Measurements from ENCODE around the gene APLP2.
"Not testable (repeated sequence)": the region's sequence is repeated elsewhere in the genome, so short reads cannot be mapped to it uniquely, and the experiment has no call there.

The APLP2 gene

GRCh38 chr11:130069659-130070108, at the start of gene APLP2:
APLP2 (plus strand) TSS chr11:130069894; CDS start chr11:130069978, 84 bp downstream.
- DNase-seq: peak; percentile 96

- DNase-seq: no peak
Observed at GRCh38 chr11:130020323-130020722, 49.4 kb upstream of the APLP2 start.

GRCh38 chr11:130021606-130022005, 48.1 kb upstream of the APLP2 start:
- not testable (repeated sequence) for DNase-seq

- no peak for DNase-seq
Observed at GRCh38 chr11:130022799-130023198, 46.9 kb upstream of the APLP2 start.

DNA sequence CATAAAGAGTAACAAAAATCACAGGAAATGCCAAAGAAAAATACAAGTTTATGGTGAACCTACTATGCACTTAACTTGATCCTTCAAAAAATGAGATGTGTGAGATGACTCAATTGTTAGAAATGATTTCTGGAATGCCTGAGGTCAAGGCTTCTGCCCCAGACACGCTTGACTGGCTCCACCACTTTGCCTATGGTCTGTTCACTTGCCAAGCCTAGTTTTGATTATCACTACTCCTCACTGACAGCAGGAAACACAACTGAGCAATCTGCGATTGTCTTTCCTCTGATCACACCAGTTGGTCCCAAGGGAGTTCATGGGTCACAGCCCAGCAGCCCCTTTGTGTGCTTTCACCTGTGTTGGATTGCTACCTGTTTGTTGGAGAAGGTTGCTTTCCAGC, 46.5 kb upstream of the APLP2 start:
- no peak for DNase-seq

DNA sequence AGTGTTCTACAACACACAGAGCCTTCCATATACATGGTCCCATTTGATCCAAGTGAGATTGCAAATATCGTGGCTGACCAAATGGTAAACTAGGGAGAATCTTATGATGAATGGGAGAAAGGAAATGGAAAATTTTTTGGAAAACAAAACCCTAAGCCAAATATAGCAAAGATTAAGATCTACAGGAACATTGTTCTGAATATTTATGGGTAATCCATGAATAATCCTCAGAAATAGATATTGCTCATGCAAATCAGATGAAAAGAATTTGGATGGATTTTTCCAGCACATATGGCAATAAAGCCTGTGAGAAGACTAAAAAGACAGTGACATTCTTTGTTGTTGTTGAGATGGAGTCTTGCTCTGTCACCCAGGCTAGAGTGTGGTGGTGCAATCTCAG, 45.3 kb upstream of the APLP2 start:
- DNase-seq: no peak

DNA sequence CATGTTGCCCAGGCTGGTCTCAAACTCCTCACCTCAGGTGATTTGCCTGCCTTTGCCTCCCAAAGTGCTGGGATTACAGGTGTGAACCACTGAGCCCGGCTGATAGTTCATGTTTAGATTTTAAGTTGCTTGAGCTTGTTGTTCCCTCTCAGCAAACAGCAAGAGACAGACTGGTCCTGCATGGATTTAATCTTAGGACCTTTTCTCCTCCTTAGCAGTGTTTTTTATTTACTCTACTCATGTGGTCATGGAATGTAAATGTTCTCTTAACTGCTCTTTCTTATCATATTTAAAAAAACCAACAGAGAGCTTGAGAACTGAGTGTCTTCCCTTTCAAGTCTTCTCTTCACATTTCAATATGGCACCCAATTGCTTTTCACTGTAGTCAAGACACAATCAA, 44.3 kb upstream of the APLP2 start:
- DNase-seq: no peak

DNA sequence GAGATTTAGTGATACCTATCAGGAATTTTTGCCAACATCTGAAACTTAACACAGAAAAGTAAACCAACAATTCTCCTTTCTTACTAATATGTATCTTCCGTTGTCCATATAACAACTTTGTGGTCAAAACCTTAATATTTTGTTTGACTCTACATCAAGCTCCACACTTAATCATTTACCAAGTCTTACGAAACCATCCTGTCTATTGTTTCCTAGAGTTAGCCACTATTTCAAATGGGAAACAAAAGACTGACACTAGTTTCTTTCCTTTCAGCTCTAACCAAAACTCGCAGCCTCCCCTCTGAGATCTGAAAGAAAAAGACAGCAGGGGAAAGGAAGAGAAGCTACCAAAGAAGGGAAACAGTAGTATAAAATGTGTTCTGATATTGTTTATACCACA, 40.6 kb upstream of the APLP2 start:
- DNase-seq: no peak

DNA sequence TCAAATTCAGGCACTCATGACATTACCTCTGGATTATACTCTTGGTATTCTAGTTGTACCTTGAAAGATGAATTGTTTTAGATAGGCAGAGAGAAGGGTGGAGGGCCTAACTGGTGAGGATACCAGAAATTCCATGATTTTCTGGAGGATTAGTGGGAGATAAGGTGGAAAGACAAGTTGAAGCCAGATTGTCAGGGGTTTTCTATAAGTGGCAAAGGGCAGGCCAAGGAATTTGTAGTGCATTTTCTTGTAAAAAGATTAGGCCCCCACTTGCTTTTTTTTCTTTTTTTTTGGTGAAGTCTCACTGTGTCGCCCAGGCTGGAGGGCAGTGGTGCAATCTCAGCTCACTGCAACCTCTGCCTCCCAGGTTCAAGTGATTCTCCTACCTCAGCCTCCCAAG, 38.6 kb upstream of the APLP2 start:
- no peak for DNase-seq

- no peak for DNase-seq
Observed at GRCh38 chr11:130031945-130032344, 37.7 kb upstream of the APLP2 start.

DNA sequence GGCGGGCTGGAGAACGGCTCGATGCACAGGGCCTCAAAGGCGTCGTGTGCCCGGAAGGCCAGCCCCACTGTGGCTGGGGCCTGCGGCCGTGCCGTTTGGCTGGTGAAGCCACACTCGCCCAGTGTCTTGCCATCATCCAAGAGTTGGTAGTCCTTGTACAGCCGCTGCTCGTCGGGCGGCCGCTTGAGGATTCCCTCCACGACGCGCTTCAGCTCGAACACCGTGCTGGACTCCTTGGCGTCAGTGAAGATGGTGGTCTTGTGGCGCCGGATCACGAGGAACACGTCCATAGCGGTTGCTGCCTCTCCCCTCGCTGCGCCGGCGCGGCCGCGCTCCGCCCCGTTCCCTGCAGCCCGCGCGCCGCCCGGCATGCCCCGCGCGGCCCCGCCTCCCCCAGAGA, 36.8 kb upstream of the APLP2 start:
- no peak for DNase-seq

DNA sequence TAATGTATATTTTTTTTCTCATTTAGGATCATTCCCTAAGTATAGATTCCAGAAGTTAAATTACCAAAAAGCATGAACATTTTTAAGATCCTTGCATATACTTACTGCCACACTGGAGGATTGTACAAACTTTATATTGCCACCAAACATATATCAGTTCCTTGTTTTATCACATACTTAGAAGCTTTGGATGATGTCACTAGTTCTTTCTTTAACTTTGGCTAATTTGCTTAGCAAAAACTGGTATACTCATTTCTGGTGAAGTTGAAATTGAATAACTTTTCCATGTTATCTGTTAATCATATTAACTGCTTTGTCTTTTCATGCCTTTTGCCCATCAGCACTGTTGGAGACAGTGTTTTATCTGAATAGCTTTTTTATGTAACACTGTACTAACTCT, 35.5 kb upstream of the APLP2 start:
- DNase-seq: no peak

DNA sequence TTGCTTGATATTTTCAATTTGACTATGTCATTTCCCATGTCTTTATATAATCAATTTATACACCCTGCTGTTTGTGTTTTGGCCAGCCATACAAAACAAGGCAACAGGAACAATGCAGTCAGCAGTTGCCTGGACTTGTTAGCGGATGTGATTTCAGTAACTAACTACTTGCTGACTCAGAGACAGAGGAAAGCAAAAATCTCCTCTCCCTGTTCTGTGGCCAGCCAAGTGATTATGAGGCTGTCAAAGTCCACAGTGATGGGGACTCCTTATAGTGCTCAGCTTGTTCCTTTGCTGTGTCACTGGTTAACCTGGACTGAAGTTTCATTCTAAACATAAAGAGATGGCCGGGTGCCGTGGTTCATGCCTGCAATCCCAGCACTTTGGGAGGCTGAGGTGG, 32.6 kb upstream of the APLP2 start:
- no peak for DNase-seq

DNA sequence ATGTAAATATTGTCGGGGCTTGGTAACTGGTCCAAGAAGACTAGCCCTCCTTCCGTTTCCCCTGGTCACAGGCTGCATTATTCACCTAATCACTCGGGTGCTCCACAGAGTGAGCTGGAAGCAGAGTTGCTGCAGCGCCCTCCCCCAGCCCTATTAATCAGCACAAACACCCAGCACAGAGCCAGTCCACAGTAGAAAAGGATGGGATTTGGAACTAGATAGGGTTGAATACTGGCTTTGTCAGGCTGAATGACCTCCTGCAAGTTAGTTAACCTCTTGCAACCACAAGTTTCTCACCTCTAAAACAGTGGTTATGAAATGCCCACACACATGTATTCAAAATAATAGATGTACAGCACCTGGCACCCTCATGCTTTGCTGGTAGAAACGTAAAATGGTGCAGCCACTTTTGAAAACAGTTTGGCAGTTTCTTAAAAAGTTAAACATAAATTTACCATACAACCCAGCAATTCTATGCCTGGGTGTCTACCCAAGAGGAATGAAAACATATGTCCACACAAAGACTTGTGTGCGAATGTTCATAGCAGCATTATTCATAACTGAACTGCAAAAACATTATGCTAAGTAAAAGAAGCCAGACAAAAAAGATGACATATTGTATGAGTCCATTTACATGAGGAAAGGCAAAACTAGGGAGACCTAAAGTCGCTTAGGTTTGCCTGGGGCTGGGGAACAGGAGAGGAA, 31.7 kb upstream of the APLP2 start:
- no peak for DNase-seq

DNA sequence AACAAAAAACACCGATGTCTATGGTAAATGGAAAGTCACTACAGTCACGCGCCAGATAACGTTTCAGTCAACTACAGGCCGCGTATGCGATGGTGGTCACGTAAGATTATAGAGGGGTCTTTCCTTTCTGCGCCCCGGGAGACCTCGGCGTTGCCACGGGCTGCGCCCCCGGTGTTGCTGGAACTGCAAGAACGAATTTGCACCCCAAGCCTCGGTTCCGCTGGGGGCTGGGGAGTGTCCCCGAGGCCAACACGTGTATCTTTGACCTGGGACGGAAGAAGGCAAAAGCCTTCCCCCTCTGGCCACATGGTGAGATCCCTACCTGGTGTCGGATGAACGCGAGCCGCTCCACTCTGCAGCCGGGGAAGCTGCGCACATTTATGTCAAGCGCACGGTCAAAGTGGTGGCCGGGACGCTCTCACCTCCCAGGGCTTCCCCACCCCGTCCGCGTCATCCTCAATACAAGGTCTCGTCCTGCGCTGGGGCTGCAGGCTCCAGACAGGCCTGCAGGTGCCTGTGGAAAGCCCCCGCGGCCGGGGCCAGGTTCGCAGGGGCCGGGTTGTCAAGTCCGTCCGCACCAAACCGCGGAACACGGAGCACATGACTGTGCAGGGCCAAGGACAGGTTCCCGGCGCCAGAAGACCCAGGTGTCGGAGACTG, 29.3 kb upstream of the APLP2 start:
- DNase-seq: no peak

DNA sequence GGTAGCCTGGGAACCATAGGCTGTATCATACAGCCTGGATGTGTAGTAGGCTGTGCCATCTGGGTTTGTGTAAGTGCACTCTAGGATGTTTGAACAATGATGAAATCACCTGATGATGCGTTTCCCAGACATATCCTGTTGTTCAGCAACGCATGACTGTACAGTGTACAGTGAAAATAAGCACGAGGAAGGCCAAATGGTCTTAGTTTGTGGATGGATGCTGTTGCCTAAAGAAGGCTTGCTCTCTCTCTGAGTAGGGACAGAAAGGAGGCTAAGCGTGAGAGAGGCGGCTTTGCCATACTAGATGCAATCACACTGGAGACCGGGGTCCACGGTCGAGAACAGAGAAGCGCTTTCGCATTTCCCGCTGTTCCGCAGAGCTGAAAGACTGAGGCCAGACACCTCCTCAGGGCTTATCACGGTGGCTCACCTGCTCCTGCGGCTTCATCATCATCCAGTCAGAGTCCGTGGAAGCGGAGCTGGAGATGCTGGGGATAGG, 27.6 kb upstream of the APLP2 start:
- peak; percentile 72 for DNase-seq

GRCh38 chr11:130043575-130043974, 26.1 kb upstream of the APLP2 start:
- no peak for DNase-seq

DNA sequence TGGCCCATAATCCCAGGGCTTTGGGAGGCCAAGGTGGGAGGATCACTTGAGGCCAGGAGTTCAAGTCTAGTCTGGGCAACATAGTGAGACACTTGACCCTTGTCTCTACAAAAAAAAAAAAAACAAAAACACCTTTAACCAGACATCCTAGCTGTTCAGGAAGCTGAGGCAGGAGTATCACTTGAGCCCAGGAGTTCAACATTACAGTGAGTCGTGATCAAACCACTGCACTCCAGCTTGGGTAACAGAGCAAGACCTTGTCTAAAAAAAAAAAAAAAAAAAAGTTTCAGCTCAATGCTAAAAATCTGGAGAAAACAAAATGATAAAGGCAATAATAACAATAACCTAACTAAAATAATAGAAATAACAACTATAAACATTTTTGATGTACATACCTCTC, 22.6 kb upstream of the APLP2 start:
- no peak for DNase-seq

GRCh38 chr11:130049328-130049771, 20.3 kb upstream of the APLP2 start:
- DNase-seq: no peak

DNA sequence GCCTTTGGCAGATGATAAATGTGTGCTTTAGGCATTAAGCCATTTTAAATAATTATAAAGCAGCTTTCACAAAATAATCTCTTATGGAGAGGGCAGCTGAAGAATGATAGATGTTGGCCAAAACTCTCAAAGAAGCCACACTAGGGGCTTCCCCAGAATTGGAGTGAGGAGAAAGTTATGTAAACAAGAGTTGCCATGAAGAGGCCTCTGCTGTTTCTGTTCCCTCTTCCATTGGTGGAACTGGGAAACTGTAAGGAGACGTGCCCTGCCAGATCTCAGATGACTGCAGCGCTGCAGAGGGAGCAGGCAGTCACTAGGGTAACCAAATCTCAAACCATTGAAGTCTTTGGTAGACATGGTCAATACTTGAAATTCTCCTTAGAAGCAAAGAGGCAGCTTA, 19.4 kb upstream of the APLP2 start:
- DNase-seq: peak; percentile 35

GRCh38 chr11:130051082-130051481, 18.6 kb upstream of the APLP2 start:
- no peak for DNase-seq

DNA sequence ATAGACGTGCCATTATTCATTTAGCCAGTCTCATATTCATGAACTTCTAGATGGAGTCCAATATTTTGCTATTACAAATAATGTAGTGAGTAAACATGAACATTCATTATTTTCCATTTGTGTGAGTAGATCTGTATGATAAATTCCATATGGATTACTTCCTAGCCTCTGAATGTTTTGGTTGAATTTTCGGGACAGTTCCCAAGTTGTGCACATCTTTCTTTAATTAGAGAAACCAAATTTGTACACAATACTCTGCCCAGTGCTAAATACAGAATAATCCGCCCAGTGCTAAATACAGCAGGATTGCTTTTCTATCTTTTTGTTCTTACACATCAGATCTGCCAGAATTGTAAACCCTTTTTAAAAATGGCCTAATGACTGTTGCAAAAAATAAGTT, 17.1 kb upstream of the APLP2 start:
- no peak for DNase-seq

DNA sequence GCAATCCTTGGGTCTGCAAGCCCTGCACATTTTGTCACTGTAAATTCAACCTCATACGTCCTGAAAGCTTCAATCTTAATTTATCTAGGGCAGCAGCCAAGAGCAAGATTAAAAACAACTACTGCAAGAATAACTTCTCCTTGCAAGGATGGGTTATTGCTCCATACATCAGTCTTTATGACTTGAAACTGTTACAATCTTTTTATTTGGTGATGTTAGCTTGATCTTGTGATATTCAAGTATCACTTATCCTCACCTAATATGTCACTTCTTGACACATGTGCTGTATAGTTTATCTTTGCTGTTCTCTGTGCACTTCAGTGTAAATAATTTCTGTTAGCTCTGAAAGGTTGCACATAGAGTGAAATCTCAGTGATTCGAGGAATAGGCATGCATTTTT, 14.7 kb upstream of the APLP2 start:
- DNase-seq: no peak

- no peak for DNase-seq
Observed at GRCh38 chr11:130055617-130056016, 14.1 kb upstream of the APLP2 start.

DNA sequence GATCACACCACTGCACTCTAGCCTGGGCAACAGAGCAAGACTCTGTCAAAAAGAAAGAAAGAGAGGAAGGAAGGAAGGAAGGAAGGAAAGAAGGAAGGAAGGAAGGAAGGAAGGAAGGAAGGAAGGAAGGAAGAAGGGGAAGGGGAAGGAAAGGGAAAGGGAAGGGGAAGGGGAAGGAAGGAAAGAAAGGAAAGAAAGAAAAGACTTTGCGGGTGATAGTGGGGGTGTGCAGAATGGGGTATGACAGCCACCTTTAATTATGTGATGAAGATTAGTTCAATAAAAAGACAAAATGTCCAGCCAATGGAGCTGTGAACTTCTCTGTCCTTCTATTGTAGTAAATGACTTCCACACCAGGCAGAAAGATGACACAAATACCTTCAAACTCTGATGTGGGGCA, 8.7 kb upstream of the APLP2 start:
- no peak for DNase-seq
